Measurements from ENCODE around the gene IFIT5.

Gene IFIT5

DNA sequence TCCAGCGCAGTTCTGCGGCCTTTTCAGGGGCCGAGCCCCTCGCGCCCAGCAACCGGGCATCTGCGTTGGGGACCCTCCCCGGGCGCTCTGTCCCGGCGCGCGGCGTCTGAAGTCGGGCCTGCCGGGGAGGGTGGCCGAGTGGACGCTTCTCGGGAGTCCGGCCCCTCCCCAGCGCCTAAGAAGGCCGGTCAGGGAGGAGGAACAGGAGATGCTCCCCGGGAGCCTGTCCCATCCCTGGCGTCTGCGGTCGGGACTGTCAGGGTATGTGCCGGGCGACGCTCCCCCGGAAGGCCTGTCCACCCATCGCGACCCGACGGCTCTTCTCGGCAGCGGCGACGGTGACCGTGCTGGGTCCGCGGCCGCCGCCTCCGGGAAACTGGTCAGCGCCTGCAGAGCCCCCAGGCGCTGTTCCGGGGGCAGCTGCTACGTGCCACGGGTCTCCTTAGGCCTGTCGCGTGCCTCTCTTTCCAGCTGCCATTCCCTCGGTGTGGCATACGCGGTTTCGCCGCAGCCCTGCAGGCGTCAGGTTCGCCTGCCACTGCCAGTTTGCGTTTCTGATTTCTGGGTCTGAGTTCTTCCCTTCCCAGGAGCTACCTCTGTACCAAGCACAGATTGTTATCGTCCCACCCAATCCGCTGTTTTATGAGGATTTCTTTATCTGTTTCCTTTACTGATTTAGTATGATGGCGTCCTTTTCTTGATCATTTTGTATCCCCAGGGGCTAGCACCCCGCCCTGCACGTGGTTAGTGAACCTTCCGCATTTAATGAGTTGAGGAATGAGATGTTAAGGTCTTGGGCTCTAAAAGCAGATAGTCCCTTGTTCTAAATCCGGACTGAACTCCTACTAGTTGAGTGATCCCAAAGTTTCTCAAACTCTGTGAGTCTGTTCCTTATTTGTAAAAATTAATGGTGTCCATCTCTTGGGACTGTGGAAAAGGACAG lies 782 bp downstream of the IFIT5 start:
- H3K27me3 ChIP-seq (ENCODE audit: insufficient read depth, low read length), result peaks cover 33% of the 10 kb centered on the region
- H3K27ac ChIP-seq (ENCODE audit: low read length), result no peak overlapping the region
- peak overlapping the region; percentile 79 for H3K4me3 ChIP-seq (ENCODE audit: low read length)
- H3K36me3 ChIP-seq (ENCODE audit: insufficient read depth, low read depth, low read length), result 0 out of 2 replicates have a peak, but pooled peaks cover 5% of the 10 kb centered on the region
- no peaks in the 10 kb centered on the region for H3K9me3 ChIP-seq (ENCODE audit: insufficient read depth, low read depth, low read length)
- peak overlapping the region; percentile 85; the same call in 1 of the 2 replicates for H3K9ac ChIP-seq (ENCODE audit: low read depth, low read length)
- peaks cover 13% of the 10 kb centered on the region for H3K4me1 ChIP-seq (ENCODE audit: insufficient read depth, low read length)

DNA sequence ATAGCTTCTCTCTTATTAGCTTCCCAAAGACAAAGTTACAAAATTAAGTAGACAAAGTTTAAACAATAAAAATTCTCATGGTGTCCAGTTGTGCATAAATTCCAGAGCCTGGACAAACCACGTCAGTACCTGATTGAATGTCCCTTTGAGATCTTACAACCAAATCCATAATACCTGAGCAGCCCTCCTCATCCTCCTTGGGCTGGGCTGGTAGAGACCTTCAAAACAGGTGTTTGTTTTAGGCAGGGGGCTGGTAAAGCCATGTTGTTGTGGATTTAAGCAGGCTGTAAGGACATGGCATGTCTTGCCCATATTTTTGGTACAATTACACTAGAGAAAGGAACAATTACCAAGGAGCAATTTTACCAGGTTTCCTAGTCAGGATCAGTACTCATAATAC lies 2.1 kb downstream of the IFIT5 start:
- Histone ChIP-seq H3K27me3 (ENCODE audit: insufficient read depth, low read length) (peaks cover 33% of the 10 kb centered on the region), H3K9ac (ENCODE audit: low read depth, low read length) (no peak overlapping the region), H3K4me1 (ENCODE audit: insufficient read depth, low read length) (peaks cover 13% of the 10 kb centered on the region), H3K4me3 (ENCODE audit: low read length) (no peak overlapping the region), H3K9me3 (ENCODE audit: insufficient read depth, low read depth, low read length) (no peaks in the 10 kb centered on the region), H3K27ac (ENCODE audit: low read length) (no peak overlapping the region), H3K36me3 (ENCODE audit: insufficient read depth, low read depth, low read length) (0 out of 2 replicates have a peak, but pooled peaks cover 5% of the 10 kb centered on the region)

DNA sequence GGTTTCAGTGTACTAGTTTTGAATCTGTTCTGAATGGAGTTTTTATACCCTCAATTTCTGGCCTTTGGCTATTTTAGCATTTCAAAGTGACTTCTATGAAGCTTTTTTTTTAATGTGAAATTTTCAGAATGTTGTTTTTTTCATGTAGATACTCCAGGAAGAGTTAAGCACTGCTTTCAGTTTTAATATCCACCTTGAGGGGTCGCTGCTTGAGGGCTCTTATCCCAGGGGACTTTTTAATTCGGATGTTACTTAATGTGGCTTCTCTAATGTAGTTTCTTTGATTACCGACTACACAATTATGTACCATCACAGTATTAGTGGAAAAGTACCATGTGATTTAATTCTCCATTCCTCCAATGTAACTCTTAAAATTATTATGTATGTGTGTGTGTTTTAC lies 5.2 kb downstream of the IFIT5 start:
- peaks cover 13% of the 10 kb centered on the region for H3K4me1 ChIP-seq (ENCODE audit: insufficient read depth, low read length)
- no peak overlapping the region for H3K27ac ChIP-seq (ENCODE audit: low read length)
- no peaks in the 10 kb centered on the region for H3K9me3 ChIP-seq (ENCODE audit: insufficient read depth, low read depth, low read length)
- peaks cover 21% of the 10 kb centered on the region for H3K27me3 ChIP-seq (ENCODE audit: insufficient read depth, low read length)
- H3K9ac ChIP-seq (ENCODE audit: low read depth, low read length), result no peak overlapping the region
- no peak overlapping the region for H3K4me3 ChIP-seq (ENCODE audit: low read length)
- 0 out of 2 replicates have a peak, but pooled peaks cover 5% of the 10 kb centered on the region for H3K36me3 ChIP-seq (ENCODE audit: insufficient read depth, low read depth, low read length)

DNA sequence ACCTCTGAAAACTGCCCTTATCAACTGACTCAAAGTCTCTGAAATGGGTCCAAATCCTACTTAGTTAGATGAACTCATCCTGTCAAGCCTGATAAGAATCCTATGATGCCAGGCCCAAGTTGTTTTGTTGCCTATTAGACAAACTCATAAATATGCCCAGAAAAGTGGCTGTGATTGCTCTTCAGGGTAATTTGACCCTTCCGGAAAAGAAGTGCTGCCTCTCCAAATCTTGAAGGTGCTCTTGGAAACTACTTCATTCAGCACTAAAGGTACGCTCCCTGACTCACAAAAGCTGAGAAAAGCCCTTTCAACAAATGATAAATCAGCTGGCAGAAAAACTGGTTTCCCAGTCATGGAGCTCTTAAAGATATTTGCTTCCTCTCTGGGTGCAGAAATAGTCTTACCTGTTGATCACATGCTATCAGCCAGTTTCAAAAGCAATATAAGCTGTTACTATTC lies 6.7 kb downstream of the IFIT5 start:
- no peak overlapping the region for H3K9ac ChIP-seq (ENCODE audit: low read depth, low read length)
- peaks cover 6% of the 10 kb centered on the region for H3K27me3 ChIP-seq (ENCODE audit: insufficient read depth, low read length)
- no peaks in the 10 kb centered on the region for H3K9me3 ChIP-seq (ENCODE audit: insufficient read depth, low read depth, low read length)
- 0 out of 2 replicates have a peak, but pooled peaks cover 5% of the 10 kb centered on the region for H3K36me3 ChIP-seq (ENCODE audit: insufficient read depth, low read depth, low read length)
- peaks cover 13% of the 10 kb centered on the region for H3K4me1 ChIP-seq (ENCODE audit: insufficient read depth, low read length)
- H3K27ac ChIP-seq (ENCODE audit: low read length), result no peak overlapping the region
- no peak overlapping the region for H3K4me3 ChIP-seq (ENCODE audit: low read length)

DNA sequence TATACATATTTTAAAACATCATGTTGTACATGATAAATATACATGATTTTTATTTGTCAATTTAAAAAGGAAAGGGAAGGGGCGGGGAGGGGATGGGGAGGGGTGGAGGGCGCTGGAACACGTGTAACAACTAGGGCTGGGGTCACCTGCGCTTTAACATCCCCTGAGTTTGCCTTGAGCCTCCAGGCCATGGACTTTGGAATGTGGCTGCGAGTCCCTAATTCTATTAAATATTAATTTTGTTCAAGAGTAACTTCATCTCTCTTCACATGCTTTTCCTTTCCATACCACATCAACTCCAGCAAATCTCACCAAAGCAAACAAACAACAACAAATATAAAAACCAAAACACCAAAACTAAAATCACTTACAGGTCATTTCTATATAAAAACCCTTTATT lies 10.6 kb downstream of the IFIT5 start:
- H3K36me3 ChIP-seq (ENCODE audit: insufficient read depth, low read depth, low read length), result no peaks in the 10 kb centered on the region
- H3K4me1 ChIP-seq (ENCODE audit: insufficient read depth, low read length), result peaks cover 12% of the 10 kb centered on the region; the same call in 1 of the 2 replicates
- H3K27ac ChIP-seq (ENCODE audit: low read length), result no peak overlapping the region
- H3K27me3 ChIP-seq (ENCODE audit: insufficient read depth, low read length), result no peaks in the 10 kb centered on the region
- no peak overlapping the region for H3K4me3 ChIP-seq (ENCODE audit: low read length)
- H3K9me3 ChIP-seq (ENCODE audit: insufficient read depth, low read depth, low read length), result no peaks in the 10 kb centered on the region
- H3K9ac ChIP-seq (ENCODE audit: low read depth, low read length), result no peak overlapping the region

DNA sequence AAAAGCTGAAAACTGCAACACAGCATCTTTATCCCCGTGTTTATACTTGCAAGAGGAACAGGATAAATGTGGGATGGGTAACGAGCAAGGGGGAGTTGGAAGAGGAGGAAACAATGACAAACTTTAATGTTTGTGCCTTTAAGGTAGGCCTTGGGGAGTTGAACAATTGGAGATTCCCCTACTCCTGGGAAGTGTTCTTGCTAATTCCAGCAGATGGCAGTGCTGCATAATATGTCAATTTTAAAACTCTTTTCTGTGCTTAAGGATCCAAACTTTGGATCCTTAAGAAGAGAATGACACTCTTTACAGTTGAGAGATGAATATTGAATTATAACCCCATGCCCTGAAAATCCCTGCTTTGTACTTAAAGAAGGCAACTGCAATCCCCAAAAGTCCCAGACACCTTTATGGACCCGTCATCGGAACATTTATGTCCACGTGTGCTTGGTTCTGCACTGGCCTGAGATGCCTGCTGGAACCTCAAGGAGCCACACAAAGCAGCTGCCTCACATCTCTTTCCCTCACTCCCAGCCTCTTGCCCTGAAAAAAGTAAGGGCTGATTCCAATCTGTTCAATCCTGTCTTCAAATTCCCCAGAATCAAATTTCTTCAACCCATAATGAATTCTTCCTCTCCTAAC lies 12.0 kb downstream of the IFIT5 start:
- no peaks in the 10 kb centered on the region for H3K36me3 ChIP-seq (ENCODE audit: insufficient read depth, low read depth, low read length)
- no peak overlapping the region for H3K27ac ChIP-seq (ENCODE audit: low read length)
- no peak overlapping the region for H3K4me3 ChIP-seq (ENCODE audit: low read length)
- H3K9ac ChIP-seq (ENCODE audit: low read depth, low read length), result no peak overlapping the region
- peaks cover 12% of the 10 kb centered on the region; the same call in 1 of the 2 replicates for H3K4me1 ChIP-seq (ENCODE audit: insufficient read depth, low read length)
- H3K9me3 ChIP-seq (ENCODE audit: insufficient read depth, low read depth, low read length), result no peaks in the 10 kb centered on the region
- H3K27me3 ChIP-seq (ENCODE audit: insufficient read depth, low read length), result no peaks in the 10 kb centered on the region

DNA sequence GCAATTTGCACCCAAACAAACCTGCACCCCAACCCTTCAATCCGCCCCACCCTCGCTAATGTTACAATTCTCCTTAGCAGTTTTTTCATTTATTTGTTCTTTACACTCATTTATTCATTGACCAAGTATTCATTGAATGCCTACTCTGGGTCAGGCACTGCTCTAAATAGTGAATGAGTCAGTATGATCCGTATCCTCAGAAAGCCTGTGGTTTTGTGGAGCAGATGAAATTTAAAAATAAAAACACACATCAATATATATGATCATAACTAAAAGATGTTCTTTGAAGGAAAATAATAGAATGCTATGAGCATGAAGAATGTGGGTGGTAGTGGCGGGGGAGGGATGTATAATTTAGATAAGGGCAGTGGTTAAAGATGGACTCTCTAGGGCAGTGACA lies 13.3 kb downstream of the IFIT5 start:
- no peak overlapping the region for H3K9ac ChIP-seq (ENCODE audit: low read depth, low read length)
- no peaks in the 10 kb centered on the region for H3K9me3 ChIP-seq (ENCODE audit: insufficient read depth, low read depth, low read length)
- H3K36me3 ChIP-seq (ENCODE audit: insufficient read depth, low read depth, low read length), result no peaks in the 10 kb centered on the region
- H3K4me1 ChIP-seq (ENCODE audit: insufficient read depth, low read length), result peaks cover 12% of the 10 kb centered on the region; the same call in 1 of the 2 replicates
- no peaks in the 10 kb centered on the region for H3K27me3 ChIP-seq (ENCODE audit: insufficient read depth, low read length)
- H3K27ac ChIP-seq (ENCODE audit: low read length), result no peak overlapping the region
- no peak overlapping the region for H3K4me3 ChIP-seq (ENCODE audit: low read length)

DNA sequence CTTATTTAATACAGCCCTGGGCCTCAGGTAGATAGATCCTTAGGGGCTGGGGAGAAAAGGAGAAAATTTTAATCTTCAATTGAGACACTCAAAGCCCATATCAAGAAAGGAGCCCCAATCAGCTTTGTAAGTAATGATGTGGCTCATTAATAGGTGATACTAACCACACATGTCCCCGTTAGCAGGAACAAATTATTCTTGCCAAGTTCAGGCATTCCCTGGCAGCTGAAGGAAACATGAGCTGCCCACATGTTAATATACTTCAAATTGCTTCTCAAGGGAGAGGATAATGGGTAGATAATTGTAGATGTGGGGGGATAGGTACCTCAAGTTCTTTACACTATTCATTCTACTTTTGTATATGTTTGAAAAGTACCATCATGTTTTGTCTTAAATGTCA lies 14.5 kb downstream of the IFIT5 start:
- H3K4me3 ChIP-seq (ENCODE audit: low read length), result no peak overlapping the region
- no peaks in the 10 kb centered on the region for H3K36me3 ChIP-seq (ENCODE audit: insufficient read depth, low read depth, low read length)
- no peak overlapping the region for H3K9ac ChIP-seq (ENCODE audit: low read depth, low read length)
- H3K9me3 ChIP-seq (ENCODE audit: insufficient read depth, low read depth, low read length), result no peaks in the 10 kb centered on the region
- H3K27ac ChIP-seq (ENCODE audit: low read length), result no peak overlapping the region
- no peaks in the 10 kb centered on the region for H3K27me3 ChIP-seq (ENCODE audit: insufficient read depth, low read length)
- peaks cover 12% of the 10 kb centered on the region; the same call in 1 of the 2 replicates for H3K4me1 ChIP-seq (ENCODE audit: insufficient read depth, low read length)

DNA sequence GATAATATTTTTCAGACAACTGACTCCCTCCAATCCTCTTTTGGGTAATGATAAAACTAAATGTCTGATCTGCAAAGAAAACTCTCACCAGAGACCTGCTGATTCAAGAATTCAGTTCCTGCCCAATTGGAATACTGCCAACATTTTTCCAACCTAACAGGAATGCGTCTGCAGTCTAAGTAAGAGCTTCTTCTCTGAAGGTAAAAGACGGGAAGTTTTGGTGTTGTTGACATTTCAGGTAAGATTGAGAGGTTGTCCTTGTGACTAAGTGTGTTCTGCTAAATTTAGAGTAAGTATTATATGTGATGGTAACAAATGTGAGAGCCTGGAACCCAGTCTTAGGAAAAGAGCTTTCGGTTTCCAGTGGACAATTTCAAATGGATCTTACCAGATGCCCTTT lies 17.6 kb downstream of the IFIT5 start:
- Histone ChIP-seq H3K4me3 (ENCODE audit: low read length) (no peak overlapping the region), H3K27ac (ENCODE audit: low read length) (no peak overlapping the region), H3K4me1 (ENCODE audit: insufficient read depth, low read length) (peaks cover 12% of the 10 kb centered on the region; the same call in 1 of the 2 replicates), H3K36me3 (ENCODE audit: insufficient read depth, low read depth, low read length) (no peaks in the 10 kb centered on the region), H3K27me3 (ENCODE audit: insufficient read depth, low read length) (no peaks in the 10 kb centered on the region), H3K9ac (ENCODE audit: low read depth, low read length) (no peak overlapping the region), H3K9me3 (ENCODE audit: insufficient read depth, low read depth, low read length) (no peaks in the 10 kb centered on the region)

DNA sequence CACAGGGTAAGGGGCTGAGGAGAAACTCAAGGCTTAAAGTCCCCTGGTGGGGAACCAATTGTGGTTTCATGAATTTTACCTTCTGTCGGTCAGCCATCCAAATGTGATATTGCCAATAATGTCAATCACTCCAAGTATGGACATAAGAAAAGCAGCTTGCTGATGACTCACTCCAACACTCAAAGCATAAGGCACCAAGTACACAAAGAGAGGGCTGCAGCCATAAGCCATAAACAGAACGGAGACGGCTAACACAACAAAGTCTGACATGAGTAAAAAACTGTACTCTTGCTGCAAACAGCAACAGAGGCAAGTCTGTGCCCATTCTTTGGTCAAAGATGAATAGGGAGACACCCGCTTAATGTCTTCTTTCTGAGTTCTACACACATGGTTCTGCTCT lies 24.2 kb downstream of the IFIT5 start:
- H3K36me3 ChIP-seq (ENCODE audit: insufficient read depth, low read depth, low read length), result no peaks in the 10 kb centered on the region
- H3K27ac ChIP-seq (ENCODE audit: low read length), result no peak overlapping the region
- no peaks in the 10 kb centered on the region; the same call in 1 of the 2 replicates for H3K4me1 ChIP-seq (ENCODE audit: insufficient read depth, low read length)

DNA sequence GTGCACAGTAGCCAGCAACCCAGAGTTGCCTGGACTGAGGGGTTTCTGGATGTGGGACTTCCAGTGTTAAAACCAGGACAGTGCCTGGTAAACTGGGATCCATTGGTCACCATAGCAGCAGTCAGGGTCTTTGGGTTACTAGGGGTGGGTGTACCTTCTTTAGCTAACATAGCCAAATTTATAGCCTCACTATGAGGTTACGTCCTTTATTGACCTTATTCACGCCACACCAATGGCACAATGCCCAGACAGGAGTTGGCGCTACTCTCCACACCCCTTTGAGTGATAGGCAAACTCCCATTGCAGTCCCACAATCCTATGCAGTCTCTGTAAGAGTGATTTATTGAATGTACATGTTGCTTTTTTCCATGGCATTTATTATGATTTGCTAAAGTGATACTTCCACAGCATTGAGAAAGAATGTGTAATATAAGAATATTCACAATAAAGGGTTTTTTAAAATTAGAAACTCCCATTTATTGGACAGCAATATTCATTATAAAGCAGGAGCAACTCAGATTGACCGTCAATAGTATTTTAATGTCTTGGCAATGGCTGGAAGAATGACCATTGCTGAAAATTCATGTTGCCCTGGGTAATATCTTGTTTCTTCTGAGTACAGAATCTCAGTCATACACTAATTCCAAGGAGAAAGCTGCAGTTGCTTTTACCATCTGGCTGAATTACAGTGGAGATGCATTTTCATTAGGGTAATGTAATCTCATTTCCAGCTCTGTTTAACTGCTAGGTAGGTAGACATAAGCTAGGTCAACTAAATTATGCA lies 26.1 kb downstream of the IFIT5 start:
- Histone ChIP-seq H3K9ac (ENCODE audit: low read depth, low read length) (no peak overlapping the region), H3K4me1 (ENCODE audit: insufficient read depth, low read length) (no peaks in the 10 kb centered on the region), H3K9me3 (ENCODE audit: insufficient read depth, low read depth, low read length) (no peaks in the 10 kb centered on the region; the same call in 1 of the 2 replicates), H3K27me3 (ENCODE audit: insufficient read depth, low read length) (no peaks in the 10 kb centered on the region), H3K27ac (ENCODE audit: low read length) (no peak overlapping the region), H3K4me3 (ENCODE audit: low read length) (no peak overlapping the region), H3K36me3 (ENCODE audit: insufficient read depth, low read depth, low read length) (no peaks in the 10 kb centered on the region)

More for the DNA sequence above, 24.2 kb downstream of the IFIT5 start:
- Histone ChIP-seq H3K27me3 (ENCODE audit: insufficient read depth, low read length) (no peaks in the 10 kb centered on the region), H3K4me3 (ENCODE audit: low read length) (no peak overlapping the region), H3K9me3 (ENCODE audit: insufficient read depth, low read depth, low read length) (no peaks in the 10 kb centered on the region), H3K9ac (ENCODE audit: low read depth, low read length) (no peak overlapping the region)

Data from iPS-20b (cell line).